Inferior parietal cortex (tissue), 1 donor: ENCODE results near the gene UGT1A8.
"Not testable (repeated sequence)": the region's sequence is repeated elsewhere in the genome, so short reads cannot be mapped to it uniquely, and the experiment has no call there.

Experiments
- DNase-seq: peaks from one replicate; pipeline ENCODE4 v3.0.0-alpha.2; 2016; ENCODE audit errors: extremely low spot score

Gene UGT1A8

GRCh38 chr2:233686928-233687327 lies 69.5 kb downstream of the UGT1A8 start:
- no peak for DNase-seq

- no peak for DNase-seq
These were observed 70.9 kb downstream of the UGT1A8 start for GRCh38 chr2:233688341-233688740.

GRCh38 chr2:233689031-233689430 lies 71.6 kb downstream of the UGT1A8 start:
- DNase-seq = no peak

GRCh38 chr2:233689501-233689900 lies 72.1 kb downstream of the UGT1A8 start:
- DNase-seq = no peak

GRCh38 chr2:233690444-233690843 lies 73.0 kb downstream of the UGT1A8 start:
- DNase-seq = no peak

GRCh38 chr2:233691443-233692433 lies 74.3 kb downstream of the UGT1A8 start:
- DNase-seq = no peak

GRCh38 chr2:233692648-233693047 lies 75.2 kb downstream of the UGT1A8 start, which contains the start of gene UGT1A6:
Gene UGT1A6, plus strand, starts transcription at chr2:233692890. Its CDS starts 115 bp downstream, at chr2:233693005.
- DNase-seq = no peak

GRCh38 chr2:233693963-233694362 lies 76.5 kb downstream of the UGT1A8 start:
- no peak for DNase-seq

GRCh38 chr2:233698740-233699139 lies 81.3 kb downstream of the UGT1A8 start:
- DNase-seq = no peak

GRCh38 chr2:233699424-233700027 lies 82.1 kb downstream of the UGT1A8 start:
- no peak for DNase-seq

- DNase-seq = peak; percentile 4
These were observed 82.7 kb downstream of the UGT1A8 start for GRCh38 chr2:233700028-233700635.

- not testable (repeated sequence) for DNase-seq
These were observed 83.4 kb downstream of the UGT1A8 start for GRCh38 chr2:233700842-233701241.

- no peak for DNase-seq
These were observed 84.8 kb downstream of the UGT1A8 start for GRCh38 chr2:233702238-233702637.

GRCh38 chr2:233705911-233706506 lies 88.6 kb downstream of the UGT1A8 start:
- no peak for DNase-seq

GRCh38 chr2:233706720-233707119 lies 89.3 kb downstream of the UGT1A8 start:
- no peak for DNase-seq

- DNase-seq = no peak
These were observed 90.7 kb downstream of the UGT1A8 start for GRCh38 chr2:233707940-233708644.

- no peak for DNase-seq
These were observed 91.5 kb downstream of the UGT1A8 start for GRCh38 chr2:233708942-233709341.

- DNase-seq = peak; percentile 63
These were observed 94.0 kb downstream of the UGT1A8 start for GRCh38 chr2:233711312-233712008.

- DNase-seq = no peak
These were observed 95.3 kb downstream of the UGT1A8 start, which contains the start of gene UGT1A5 for GRCh38 chr2:233712611-233713261. Gene UGT1A5, plus strand, starts transcription at chr2:233712907. Its CDS starts 85 bp downstream, at chr2:233712992.

- no peak for DNase-seq
These were observed 95.8 kb downstream of the UGT1A8 start for GRCh38 chr2:233713262-233713615.
